Neural cell (in vitro differentiated cells): ENCODE data around the gene ACTRT2.

Experiments used
- CTCF ChIP-seq: fragments of 450-650 bp; IDR thresholded peaks from 2 replicates; pipeline ENCODE4 v1.5.1; 2014; ENCODE audit warnings: antibody characterized with exemption, mild to moderate bottlenecking, moderate library complexity; ENCODE audit not compliant: poor library complexity, severe bottlenecking
- EP300 ChIP-seq: fragments of 450-650 bp; conservative IDR thresholded peaks from 2 replicates; pipeline ENCODE4 v1.6.1; 2014; ENCODE audit warnings: antibody characterized with exemption, mild to moderate bottlenecking, moderate library complexity; ENCODE audit not compliant: poor library complexity, severe bottlenecking
- EZH2 ChIP-seq: fragments of 200-600, 300-800 bp; shearing (Covaris generic), sonication (generic); IDR thresholded peaks from 2 replicates; pipeline ENCODE4 v1.6.1; 2014; ENCODE audit warnings: antibody characterized with exemption, low read length, borderline replicate concordance, mild to moderate bottlenecking; ENCODE audit not compliant: insufficient read depth, poor library complexity, severe bottlenecking
- MXI1 ChIP-seq: fragments of 450-650 bp; conservative IDR thresholded peaks from 2 replicates; pipeline ENCODE4 v1.6.1; 2014; ENCODE audit warnings: antibody characterized with exemption, mild to moderate bottlenecking; ENCODE audit not compliant: poor library complexity, severe bottlenecking
- POLR2AphosphoS5 ChIP-seq: IDR thresholded peaks from 2 replicates; pipeline ENCODE4 v1.6.1; 2012
- RAD21 ChIP-seq: fragments of 450-650 bp; conservative IDR thresholded peaks from 2 replicates; pipeline ENCODE4 v1.6.1; 2014; ENCODE audit warnings: antibody characterized with exemption, mild to moderate bottlenecking, moderate library complexity
- REST ChIP-seq: IDR thresholded peaks from 2 replicates; pipeline ENCODE4 v1.6.1; 2012; ENCODE audit warnings: borderline replicate concordance

GRCh38 chr1:3022511-3022973, 1.3 kb downstream of the ACTRT2 start:
- TF ChIP-seq CTCF (no peak), RAD21 (no peak), REST (no peak), MXI1 (no peak), EZH2 (no peak), POLR2AphosphoS5 (no peak), EP300 (no peak)
